ENCODE measurements around the gene PAIP2. TPM values are rescaled to one million over a fixed set of nuclear protein-coding genes. Genes with fewer than 3 reads are reported as not detected.

The PAIP2 gene
- total RNA-seq, 1 donor from 2014 or later, result 148 TPM

GRCh38 chr5:139392678-139393496 lies 51.2 kb downstream of the PAIP2 start:
- peak; percentile 57 for TF ChIP-seq CTCF (IDR thresholded peaks at IDR 0.05; ENCODE audit: borderline replicate concordance)
- H3K36me3 ChIP-seq, result peaks cover 10% of the 10 kb centered on the region
- H3K4me1 ChIP-seq, result peaks cover 87% of the 10 kb centered on the region
- peak; percentile 58 for DNase-seq
- peak overlapping the region; percentile 96 for H3K27ac ChIP-seq (replicated peaks)
- H3K4me3 ChIP-seq, result peak overlapping the region; percentile 77
- H3K9me3 ChIP-seq (replicated peaks), result no peaks in the 10 kb centered on the region
- intact Hi-C loops (cut with micrococcal nuclease), result no loop called here
- no peaks in the 10 kb centered on the region for H3K27me3 ChIP-seq (ENCODE audit: low read depth)

GRCh38 chr5:139393497-139394122 lies 52.0 kb downstream of the PAIP2 start:
- intact Hi-C loops (cut with micrococcal nuclease), result no loop called here
- Histone ChIP-seq H3K27ac (replicated peaks) (peak overlapping the region; percentile 96), H3K9me3 (replicated peaks) (no peaks in the 10 kb centered on the region), H3K4me1 (peaks cover 84% of the 10 kb centered on the region), H3K27me3 (ENCODE audit: low read depth) (no peaks in the 10 kb centered on the region), H3K36me3 (peaks cover 10% of the 10 kb centered on the region), H3K4me3 (peak overlapping the region; percentile 77)
- no peak for DNase-seq
- no peak for TF ChIP-seq CTCF (IDR thresholded peaks at IDR 0.05; ENCODE audit: borderline replicate concordance)

- DNase-seq, result peak; percentile 62
- H3K4me1 ChIP-seq, result peaks cover 80% of the 10 kb centered on the region
- intact Hi-C loops (cut with micrococcal nuclease), result no loop called here
- H3K9me3 ChIP-seq (replicated peaks), result no peaks in the 10 kb centered on the region
- TF ChIP-seq CTCF (IDR thresholded peaks at IDR 0.05; ENCODE audit: borderline replicate concordance), result peak; percentile 67
- H3K4me3 ChIP-seq, result peak overlapping the region; percentile 77
- peak overlapping the region; percentile 96 for H3K27ac ChIP-seq (replicated peaks)
- H3K27me3 ChIP-seq (ENCODE audit: low read depth), result no peaks in the 10 kb centered on the region
- peaks cover 10% of the 10 kb centered on the region for H3K36me3 ChIP-seq
These were observed 52.5 kb downstream of the PAIP2 start for GRCh38 chr5:139394123-139394653.

- Histone ChIP-seq H3K9me3 (replicated peaks) (no peaks in the 10 kb centered on the region), H3K36me3 (peaks cover 10% of the 10 kb centered on the region), H3K27ac (replicated peaks) (peak within 1 kb of the TSS; percentile 96), H3K27me3 (ENCODE audit: low read depth) (no peaks in the 10 kb centered on the region), H3K4me3 (peak within 1 kb of the TSS; percentile 77), H3K4me1 (peaks cover 80% of the 10 kb centered on the region)
- no peak for TF ChIP-seq CTCF (IDR thresholded peaks at IDR 0.05; ENCODE audit: borderline replicate concordance)
- DNase-seq, result peak; percentile 77
- intact Hi-C loops (cut with micrococcal nuclease), result no loop called here
These were observed 53.3 kb downstream of the PAIP2 start, which contains the start of gene PROB1 for GRCh38 chr5:139394654-139395566. PROB1 (minus strand) TSS chr5:139395104; CDS start chr5:139395081, 23 bp downstream.
